Measurements from ENCODE around the gene CELSR1.

Gene CELSR1

DNA sequence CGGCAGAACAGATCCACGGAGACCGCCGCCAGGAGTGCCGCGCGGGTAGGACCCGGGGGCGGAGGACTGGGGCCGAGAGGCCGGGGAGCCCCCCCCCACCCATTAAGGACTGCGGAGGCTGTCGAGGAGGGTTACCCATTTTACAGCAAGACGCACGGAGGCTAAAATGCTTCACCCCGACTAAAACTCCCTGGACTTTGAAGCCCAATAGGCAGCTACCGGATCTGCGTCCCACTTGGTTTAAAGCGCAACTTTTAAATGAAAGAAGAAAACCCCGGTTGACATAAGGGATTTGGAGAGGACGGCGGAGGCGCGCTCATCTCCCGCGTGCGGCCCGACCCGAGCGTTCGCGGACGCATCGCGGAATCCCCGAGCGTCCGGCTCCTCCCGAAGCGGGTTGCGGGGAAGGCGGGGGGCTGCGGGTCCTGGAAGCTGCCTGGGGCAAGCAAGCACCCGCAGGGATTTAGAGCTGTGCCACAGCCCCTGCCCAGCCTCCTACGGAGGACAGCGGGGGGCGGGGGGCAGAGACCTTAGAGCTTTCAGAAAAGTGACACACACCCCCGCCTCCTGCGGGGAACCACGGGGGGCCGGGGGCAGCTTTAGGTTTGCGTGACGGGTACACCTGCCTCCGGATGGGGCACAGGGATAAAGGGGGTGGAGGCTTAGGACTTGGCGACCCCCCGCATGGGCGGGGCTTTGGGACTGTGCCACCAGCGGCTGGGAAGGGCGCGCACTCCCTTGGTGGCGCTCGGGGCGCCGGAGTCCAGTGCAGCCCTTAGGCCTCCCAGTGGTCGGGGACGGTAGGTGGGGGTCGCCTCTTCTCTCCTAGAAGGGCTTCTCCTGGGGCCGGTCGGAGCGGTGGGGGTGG lies 760 bp upstream of the CELSR1 start:
- no peak for TF ChIP-seq POLR2A (IDR thresholded peaks at IDR 0.05; ENCODE audit: low read length)
- TF ChIP-seq GATA1 (IDR thresholded peaks at IDR 0.05; ENCODE audit: low read depth, low read length): no peak
- DNase-seq: no peak

GRCh38 chr22:46536537-46537224 lies 739 bp downstream of the CELSR1 start:
- no peak for DNase-seq
- TF ChIP-seq GATA1 (IDR thresholded peaks at IDR 0.05; ENCODE audit: low read depth, low read length) (no peak), POLR2A (IDR thresholded peaks at IDR 0.05; ENCODE audit: low read length) (no peak)

- no peak for TF ChIP-seq GATA1 (IDR thresholded peaks at IDR 0.05; ENCODE audit: low read depth, low read length)
- TF ChIP-seq POLR2A (IDR thresholded peaks at IDR 0.05; ENCODE audit: low read length): no peak
Measured at GRCh38 chr22:46535876-46536536, 1.4 kb downstream of the CELSR1 start.

GRCh38 chr22:46534901-46535630 lies 2.4 kb downstream of the CELSR1 start:
- no peak for DNase-seq
- no peak for TF ChIP-seq POLR2A (IDR thresholded peaks at IDR 0.05; ENCODE audit: low read length)
- no peak for TF ChIP-seq GATA1 (IDR thresholded peaks at IDR 0.05; ENCODE audit: low read depth, low read length)

More at GRCh38 chr22:46535876-46536536, 1.4 kb downstream of the CELSR1 start:
- DNase-seq: no peak

GRCh38 chr22:46534177-46534776 lies 3.1 kb downstream of the CELSR1 start:
- TF ChIP-seq POLR2A (IDR thresholded peaks at IDR 0.05; ENCODE audit: low read length) (no peak), GATA1 (IDR thresholded peaks at IDR 0.05; ENCODE audit: low read depth, low read length) (no peak)
- DNase-seq: no peak

DNA sequence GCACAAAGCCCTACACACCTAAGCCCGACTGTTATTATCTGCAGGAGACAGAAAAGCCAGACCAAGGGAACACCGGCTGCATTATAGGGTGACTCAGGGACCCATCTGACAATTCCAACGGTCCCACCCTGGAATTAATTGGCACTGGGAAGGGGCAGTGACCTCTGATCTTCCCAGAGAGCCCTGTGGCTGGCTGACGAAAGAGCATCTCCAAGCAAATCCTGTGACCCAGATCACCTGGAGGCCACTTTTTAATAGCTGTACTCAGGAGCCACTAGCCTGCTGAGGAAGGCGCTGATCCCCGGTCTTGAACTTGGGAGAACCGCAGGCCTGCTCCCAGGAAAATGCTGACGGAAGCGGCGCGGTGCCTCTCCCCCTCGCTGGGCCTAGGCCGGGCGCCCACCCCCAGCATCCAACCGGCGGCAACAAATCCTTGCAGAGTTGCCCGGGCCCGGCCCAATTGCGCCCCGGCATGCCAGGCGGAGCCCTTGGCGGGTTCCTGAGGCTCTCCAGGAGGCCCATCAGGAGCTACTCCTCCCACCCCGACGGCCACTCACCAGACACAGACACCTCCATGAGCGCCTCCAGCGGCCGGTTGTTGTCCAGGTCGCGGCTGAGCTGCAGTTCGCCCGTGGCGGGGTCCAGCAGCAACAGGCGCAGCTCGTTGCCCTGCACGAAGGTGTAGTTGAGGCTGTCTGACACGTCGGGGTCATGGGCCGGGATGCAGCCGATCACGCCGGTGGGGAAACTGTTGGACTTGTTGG lies 4.2 kb downstream of the CELSR1 start:
- TF ChIP-seq GATA1 (IDR thresholded peaks at IDR 0.05; ENCODE audit: low read depth, low read length): no peak
- TF ChIP-seq POLR2A (IDR thresholded peaks at IDR 0.05; ENCODE audit: low read length): no peak
- DNase-seq: no peak

GRCh38 chr22:46532416-46532815 lies 5.0 kb downstream of the CELSR1 start:
- TF ChIP-seq POLR2A (IDR thresholded peaks at IDR 0.05; ENCODE audit: low read length): no peak
- no peak for TF ChIP-seq GATA1 (IDR thresholded peaks at IDR 0.05; ENCODE audit: low read depth, low read length)
- DNase-seq: no peak

- TF ChIP-seq POLR2A (IDR thresholded peaks at IDR 0.05; ENCODE audit: low read length) (no peak), GATA1 (IDR thresholded peaks at IDR 0.05; ENCODE audit: low read depth, low read length) (no peak)
- DNase-seq: no peak
Measured at GRCh38 chr22:46531581-46532175, 5.7 kb downstream of the CELSR1 start.

GRCh38 chr22:46528121-46528610 lies 9.3 kb downstream of the CELSR1 start:
- DNase-seq: no peak
- TF ChIP-seq POLR2A (IDR thresholded peaks at IDR 0.05; ENCODE audit: low read length) (no peak), GATA1 (IDR thresholded peaks at IDR 0.05; ENCODE audit: low read depth, low read length) (no peak)

DNA sequence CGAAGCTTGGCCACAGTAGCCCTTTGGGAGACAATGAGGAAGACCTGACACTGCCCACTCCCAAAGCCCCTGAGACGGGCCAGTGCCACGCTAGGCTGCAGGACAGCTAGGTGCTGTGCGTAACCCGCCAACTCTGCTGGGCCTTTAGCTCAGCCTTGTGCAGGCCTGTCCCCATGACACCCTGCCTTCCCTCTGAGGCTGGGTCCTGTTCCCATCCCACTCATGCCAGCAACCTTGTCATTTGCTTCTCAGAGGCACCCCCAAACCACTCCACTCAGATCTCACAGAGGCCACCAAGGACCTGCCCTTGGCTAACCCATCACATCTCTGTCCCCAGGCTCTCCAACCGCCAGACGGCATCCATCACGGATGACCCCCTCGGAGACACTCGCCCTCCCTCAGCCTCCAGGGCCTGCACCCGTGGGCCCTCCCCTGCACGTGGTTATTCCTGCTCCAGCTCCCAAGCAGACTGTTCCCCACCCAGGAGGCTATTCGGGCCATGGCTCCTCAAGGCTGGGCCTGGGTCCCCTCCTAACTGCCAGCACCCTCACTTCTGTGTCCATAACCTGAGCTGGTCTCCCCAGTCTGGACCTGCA lies 11.1 kb downstream of the CELSR1 start:
- no peak for DNase-seq
- no peak for TF ChIP-seq POLR2A (IDR thresholded peaks at IDR 0.05; ENCODE audit: low read length)
- no peak for TF ChIP-seq GATA1 (IDR thresholded peaks at IDR 0.05; ENCODE audit: low read depth, low read length)

- DNase-seq: no peak
- TF ChIP-seq GATA1 (IDR thresholded peaks at IDR 0.05; ENCODE audit: low read depth, low read length): no peak
- no peak for TF ChIP-seq POLR2A (IDR thresholded peaks at IDR 0.05; ENCODE audit: low read length)
Measured at GRCh38 chr22:46525389-46526243, 11.8 kb downstream of the CELSR1 start.

All from erythroblast (primary cell).